SU-DHL-6 (cell line): ENCODE results near the gene FBXO47.

Experiments used
- EZH2phosphoT487 ChIP-seq: fragments of 200-600 bp; sonication (generic), shearing (Covaris generic); conservative IDR thresholded peaks from 2 replicates; pipeline ENCODE4 v1.6.1; 2018; ENCODE audit warnings: mild to moderate bottlenecking, antibody characterized with exemption, low read length, moderate library complexity, mixed read lengths
- TF ChIP-seq, protein P1 (sequence below): fragments of 200-600 bp; sonication (generic); IDR thresholded peaks from one replicate; pipeline ENCODE4 v1.5.1; 2017; ENCODE audit warnings: antibody characterized with exemption, mild to moderate bottlenecking, low read length, moderate library complexity; ENCODE audit not compliant: insufficient read depth, poor library complexity, severe bottlenecking

DNA sequence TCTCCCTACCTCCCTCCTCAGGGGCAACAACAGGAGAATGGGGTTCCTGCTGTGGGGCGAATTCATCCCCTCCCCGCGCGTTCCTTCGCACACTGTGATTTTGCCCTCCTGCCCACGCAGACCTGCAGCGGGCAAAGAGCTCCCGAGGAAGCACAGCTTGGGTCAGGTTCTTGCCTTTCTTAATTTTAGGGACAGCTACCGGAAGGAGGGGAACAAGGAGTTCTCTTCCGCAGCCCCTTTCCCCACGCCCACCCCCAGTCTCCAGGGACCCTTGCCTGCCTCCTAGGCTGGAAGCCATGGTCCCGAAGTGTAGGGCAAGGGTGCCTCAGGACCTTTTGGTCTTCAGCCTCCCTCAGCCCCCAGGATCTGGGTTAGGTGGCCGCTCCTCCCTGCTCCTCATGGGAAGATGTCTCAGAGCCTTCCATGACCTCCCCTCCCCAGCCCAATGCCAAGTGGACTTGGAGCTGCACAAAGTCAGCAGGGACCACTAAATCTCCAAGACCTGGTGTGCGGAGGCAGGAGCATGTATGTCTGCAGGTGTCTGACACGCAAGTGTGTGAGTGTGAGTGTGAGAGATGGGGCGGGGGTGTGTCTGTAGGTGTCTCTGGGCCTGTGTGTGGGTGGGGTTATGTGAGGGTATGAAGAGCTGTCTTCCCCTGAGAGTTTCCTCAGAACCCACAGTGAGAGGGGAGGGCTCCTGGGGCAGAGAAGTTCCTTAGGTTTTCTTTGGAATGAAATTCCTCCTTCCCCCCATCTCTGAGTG is 47.7 kb downstream of the FBXO47 start:
- TF ChIP-seq, protein P1, sequence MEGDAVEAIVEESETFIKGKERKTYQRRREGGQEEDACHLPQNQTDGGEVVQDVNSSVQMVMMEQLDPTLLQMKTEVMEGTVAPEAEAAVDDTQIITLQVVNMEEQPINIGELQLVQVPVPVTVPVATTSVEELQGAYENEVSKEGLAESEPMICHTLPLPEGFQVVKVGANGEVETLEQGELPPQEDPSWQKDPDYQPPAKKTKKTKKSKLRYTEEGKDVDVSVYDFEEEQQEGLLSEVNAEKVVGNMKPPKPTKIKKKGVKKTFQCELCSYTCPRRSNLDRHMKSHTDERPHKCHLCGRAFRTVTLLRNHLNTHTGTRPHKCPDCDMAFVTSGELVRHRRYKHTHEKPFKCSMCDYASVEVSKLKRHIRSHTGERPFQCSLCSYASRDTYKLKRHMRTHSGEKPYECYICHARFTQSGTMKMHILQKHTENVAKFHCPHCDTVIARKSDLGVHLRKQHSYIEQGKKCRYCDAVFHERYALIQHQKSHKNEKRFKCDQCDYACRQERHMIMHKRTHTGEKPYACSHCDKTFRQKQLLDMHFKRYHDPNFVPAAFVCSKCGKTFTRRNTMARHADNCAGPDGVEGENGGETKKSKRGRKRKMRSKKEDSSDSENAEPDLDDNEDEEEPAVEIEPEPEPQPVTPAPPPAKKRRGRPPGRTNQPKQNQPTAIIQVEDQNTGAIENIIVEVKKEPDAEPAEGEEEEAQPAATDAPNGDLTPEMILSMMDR: no peak
- TF ChIP-seq EZH2phosphoT487: no peak
